SU-DHL-6 (cell line): ENCODE results near the gene RAB33A.

Source experiments
- H2AFZ ChIP-seq: fragments of 200-600 bp; sonication (generic); 2 replicates; pipeline ENCODE4 v1.6.1; 2014; ENCODE audit warnings: low read depth, mild to moderate bottlenecking, moderate library complexity, mixed read lengths, antibody characterized with exemption, low read length; ENCODE audit not compliant: severe bottlenecking
- H3F3A ChIP-seq: fragments of 200-600 bp; shearing (Covaris generic); 2 replicates; pipeline ENCODE4 v1.6.0; 2016; ENCODE audit warnings: antibody characterized with exemption, mild to moderate bottlenecking; ENCODE audit not compliant: insufficient read depth
- H3K27ac ChIP-seq: fragments of 200-600 bp; sonication (generic); 2 replicates; pipeline ENCODE4 v1.5.1; 2016; ENCODE audit warnings: low read depth, mild to moderate bottlenecking, low read length, moderate library complexity, mixed read lengths
- H3K27me3 ChIP-seq: fragments of 200-600 bp; sonication (generic), shearing (Covaris generic); 2 replicates; pipeline ENCODE4 v1.6.0; 2014; ENCODE audit warnings: mild to moderate bottlenecking, low read length
- H3K36me3 ChIP-seq: fragments of 200-600 bp; sonication (generic); 2 replicates; pipeline ENCODE4 v1.6.1; 2014; ENCODE audit warnings: mild to moderate bottlenecking, low read length, mixed read lengths
- H3K4me2 ChIP-seq: fragments of 300-600, 200-600 bp; shearing (Covaris generic), sonication (generic); 2 replicates; pipeline ENCODE4 v1.6.0; 2014; ENCODE audit warnings: low read length, low read depth, mild to moderate bottlenecking; ENCODE audit not compliant: poor library complexity, severe bottlenecking
- H3K4me3 ChIP-seq: fragments of 200-600 bp; sonication (generic); 2 replicates; pipeline ENCODE4 v1.5.1; 2014; ENCODE audit warnings: antibody characterized with exemption, low read length, mild to moderate bottlenecking, mixed read lengths; ENCODE audit not compliant: insufficient read depth, poor library complexity, severe bottlenecking
- H3K79me2 ChIP-seq: fragments of 200-600 bp; sonication (generic); 2 replicates; pipeline ENCODE4 v1.6.1; 2014; ENCODE audit warnings: mild to moderate bottlenecking, low read length, moderate library complexity; ENCODE audit not compliant: insufficient read depth
- H3K9ac ChIP-seq: fragments of 200-600 bp; sonication (generic); 2 replicates; pipeline ENCODE4 v1.7.0; 2014; ENCODE audit warnings: mild to moderate bottlenecking, low read length
- H3K9me2 ChIP-seq: fragments of 200-600 bp; sonication (generic); replicated peaks from 2 replicates; pipeline ENCODE4 v1.6.1; 2014; ENCODE audit warnings: low read length; ENCODE audit not compliant: insufficient read depth
- H3K9me3 ChIP-seq: fragments of 200-600 bp; sonication (generic); 2 replicates; pipeline ENCODE4 v1.6.1; 2014; ENCODE audit warnings: low read length, mixed read lengths; ENCODE audit not compliant: insufficient read depth
- H4K20me1 ChIP-seq: fragments of 200-600 bp; sonication (generic); 2 replicates; pipeline ENCODE4 v1.6.1; 2014; ENCODE audit warnings: low read depth, mild to moderate bottlenecking, antibody characterized with exemption, low read length, moderate library complexity, mixed read lengths
- CTCF ChIP-seq: fragments of 200-600 bp; sonication (generic); IDR thresholded peaks from one replicate; pipeline ENCODE4 v1.5.1; 2017; ENCODE audit warnings: antibody characterized with exemption, mild to moderate bottlenecking, low read length, moderate library complexity; ENCODE audit not compliant: insufficient read depth, poor library complexity, severe bottlenecking
- EZH2phosphoT487 ChIP-seq: fragments of 200-600 bp; sonication (generic), shearing (Covaris generic); conservative IDR thresholded peaks from 2 replicates; pipeline ENCODE4 v1.6.1; 2018; ENCODE audit warnings: mild to moderate bottlenecking, antibody characterized with exemption, low read length, moderate library complexity, mixed read lengths

The RAB33A gene

GRCh38 chrX:130197464-130197863, 25.7 kb downstream of the RAB33A start:
- Histone ChIP-seq H3K9me3 (no peaks in the 10 kb centered on the region), H3K36me3 (no peaks in the 10 kb centered on the region; the same call in 1 of the 2 replicates), H2AFZ (no peak overlapping the region), H3K4me2 (no peak overlapping the region), H4K20me1 (no peaks in the 10 kb centered on the region), H3K27ac (no peak overlapping the region), H3K9me2 (no peaks in the 10 kb centered on the region), H3K4me3 (no peak overlapping the region), H3K27me3 (no peaks in the 10 kb centered on the region), H3F3A (no peaks in the 10 kb centered on the region), H3K9ac (no peak overlapping the region), H3K79me2 (no peaks in the 10 kb centered on the region)
- TF ChIP-seq EZH2phosphoT487 = no peak
- TF ChIP-seq CTCF = no peak

- no peaks in the 10 kb centered on the region for H3K9me3 ChIP-seq
Observed at GRCh38 chrX:130204647-130205046, 32.9 kb downstream of the RAB33A start.

GRCh38 chrX:130211415-130212186, 39.8 kb downstream of the RAB33A start:
- Histone ChIP-seq H3F3A (no peaks in the 10 kb centered on the region), H3K9ac (no peak overlapping the region), H3K79me2 (no peaks in the 10 kb centered on the region), H3K4me3 (no peak overlapping the region), H3K27ac (no peak overlapping the region), H3K36me3 (peaks cover 11% of the 10 kb centered on the region; the same call in 1 of the 2 replicates), H3K4me2 (no peak overlapping the region), H2AFZ (no peak overlapping the region), H3K27me3 (no peaks in the 10 kb centered on the region), H3K9me2 (no peaks in the 10 kb centered on the region), H4K20me1 (no peaks in the 10 kb centered on the region), H3K9me3 (no peaks in the 10 kb centered on the region)
- TF ChIP-seq EZH2phosphoT487 = no peak
- no peak for TF ChIP-seq CTCF

More at GRCh38 chrX:130204647-130205046, 32.9 kb downstream of the RAB33A start:
- Histone ChIP-seq H3K9me2 (no peaks in the 10 kb centered on the region), H3K27ac (no peak overlapping the region), H2AFZ (no peak overlapping the region), H3K9ac (no peak overlapping the region), H3K4me2 (no peak overlapping the region), H4K20me1 (no peaks in the 10 kb centered on the region), H3K79me2 (no peaks in the 10 kb centered on the region), H3K36me3 (peaks cover 4% of the 10 kb centered on the region; the same call in 1 of the 2 replicates), H3F3A (no peaks in the 10 kb centered on the region; the same call in 1 of the 2 replicates), H3K27me3 (no peaks in the 10 kb centered on the region), H3K4me3 (no peak overlapping the region)
- TF ChIP-seq CTCF = no peak
- TF ChIP-seq EZH2phosphoT487 = no peak
